Endothelial cell of umbilical vein (primary cell): ENCODE measurements around the gene GARIN5B. TPM values are rescaled to one million over a fixed set of nuclear protein-coding genes. Genes with fewer than 3 reads are reported as not detected.
"Not testable (repeated sequence)": the region's sequence is repeated elsewhere in the genome, so short reads cannot be mapped to it uniquely, and the experiment has no call there.

Source experiments
- BruUV-seq: library from RNA; stranded (reverse); fragments of 400-500 nt; replicated peaks from 2 replicates; lab custom pipeline; 2021; lab: Mats Ljungman, UMichigan
- CTCF ChIA-PET: fragments of 300-600, 350-600 bp; sonication (Branson Sonifier 250); formaldehyde crosslinking; loops from one replicate; lab custom pipeline; 2021; ENCODE audit warnings: antibody characterized with exemption, inconsistent platforms; lab: Charles Lee
- POLR2A ChIA-PET: fragments of 300-600, 350-600 bp; sonication (Branson Sonifier 250); formaldehyde crosslinking; loops from one replicate; lab custom pipeline; 2021; ENCODE audit warnings: antibody characterized with exemption, inconsistent platforms; lab: Charles Lee
- DNase-seq: peaks from one replicate; pipeline ENCODE4 v3.0.0-alpha.2; 2011; ENCODE audit warnings: low read depth, low spot score
- FAIRE-seq: peaks from 2 replicates; lab custom pipeline; 2011; peaks lifted over from hg19 to GRCh38; lab: Jason Lieb, UNC
- H2AFZ ChIP-seq: 2 replicates; pipeline ENCODE4 v1.6.0; 2012; ENCODE audit warnings: low read depth, low read length, control low read depth, inconsistent platforms
- H3K27ac ChIP-seq: 2 replicates; pipeline ENCODE4 v1.5.1; 2011; ENCODE audit warnings: low read depth, mild to moderate bottlenecking, control low read depth, low read length, moderate library complexity; ENCODE audit not compliant: insufficient read depth
- H3K27me3 ChIP-seq, 2 experiments: 2 replicates each; pipeline versions ENCODE4 v1.6.0 to v1.6.1; 2011; ENCODE audit warnings: low read length in 2 of 2, mixed read lengths in 1 of 2; ENCODE audit not compliant: control insufficient read depth in 2 of 2, insufficient read depth in 2 of 2
- H3K36me3 ChIP-seq, 2 experiments: 2 replicates in 1 of 2; 3 replicates in 1 of 2; pipeline ENCODE4 v1.5.1; 2011; ENCODE audit warnings: low read length in 2 of 2, mild to moderate bottlenecking in 1 of 2, moderate library complexity in 1 of 2; ENCODE audit not compliant: control insufficient read depth in 2 of 2, insufficient read depth in 2 of 2; ENCODE audit errors: extremely low read depth in 1 of 2
- H3K4me1 ChIP-seq: 3 replicates; pipeline ENCODE4 v1.5.1; 2011; ENCODE audit warnings: mild to moderate bottlenecking, low read length; ENCODE audit not compliant: control insufficient read depth, insufficient read depth; ENCODE audit errors: extremely low read depth
- H3K4me2 ChIP-seq: 2 replicates; pipeline ENCODE4 v1.6.1; 2011; ENCODE audit warnings: low read length, control low read depth, mixed read lengths; ENCODE audit not compliant: insufficient read depth
- H3K4me3 ChIP-seq, 3 experiments: fragments of 200-600 bp in 1 of 3; sonication (generic), shearing (Covaris generic) in 1 of 3; replicated peaks in 1 of 3; 2 replicates each; pipeline ENCODE4 v1.5.1; 2011 to 2016; ENCODE audit warnings: control low read depth in 3 of 3, low read length in 3 of 3, mild to moderate bottlenecking in 2 of 3, inconsistent platforms in 1 of 3, low read depth in 1 of 3, moderate library complexity in 1 of 3; ENCODE audit not compliant: insufficient read depth in 1 of 3
- H3K79me2 ChIP-seq: 2 replicates; pipeline ENCODE4 v1.6.0; 2012; ENCODE audit warnings: low read length, inconsistent platforms; ENCODE audit not compliant: control insufficient read depth, insufficient read depth
- H3K9ac ChIP-seq: replicated peaks from 2 replicates; pipeline ENCODE3; 2011; ENCODE audit warnings: low read length, control low read depth; ENCODE audit not compliant: insufficient read depth; ENCODE audit errors: extremely low read depth
- H3K9me1 ChIP-seq: replicated peaks from 3 replicates; pipeline ENCODE4 v1.6.0; 2011; ENCODE audit warnings: mild to moderate bottlenecking, low read length; ENCODE audit not compliant: control insufficient read depth, insufficient read depth; ENCODE audit errors: extremely low read depth
- H3K9me3 ChIP-seq: replicated peaks from 2 replicates; pipeline ENCODE4 v1.5.1; 2012; ENCODE audit warnings: low read length, inconsistent platforms; ENCODE audit not compliant: control insufficient read depth, insufficient read depth
- H4K20me1 ChIP-seq: replicated peaks from 2 replicates; pipeline ENCODE3; 2011; ENCODE audit warnings: mild to moderate bottlenecking, low read length; ENCODE audit not compliant: control insufficient read depth, insufficient read depth; ENCODE audit errors: extremely low read depth
- EZH2 ChIP-seq: IDR thresholded peaks from 2 replicates; pipeline ENCODE4 v1.6.1; 2012; ENCODE audit warnings: borderline replicate concordance, low read depth, mild to moderate bottlenecking, moderate library complexity, low read length, inconsistent platforms; ENCODE audit not compliant: severe bottlenecking
- FOS ChIP-seq: IDR thresholded peaks from 2 replicates; pipeline ENCODE4 v1.6.1; 2011; ENCODE audit warnings: mild to moderate bottlenecking, low read length, moderate library complexity, borderline replicate concordance; ENCODE audit not compliant: insufficient read depth
- GATA2 ChIP-seq: IDR thresholded peaks from 2 replicates; pipeline ENCODE4 v1.7.0; 2011; ENCODE audit warnings: low read depth, mild to moderate bottlenecking, moderate library complexity, mixed read lengths, low read length; ENCODE audit not compliant: insufficient read length, insufficient read depth
- JUN ChIP-seq: IDR thresholded peaks from 2 replicates; pipeline ENCODE4 v1.6.1; 2011; ENCODE audit warnings: borderline replicate concordance, low read depth; ENCODE audit not compliant: insufficient read length, insufficient read depth
- MYC ChIP-seq: IDR thresholded peaks from one replicate; pipeline ENCODE4 v1.6.1; 2011; ENCODE audit warnings: mild to moderate bottlenecking, low read depth, low read length
- POLR2A ChIP-seq: IDR thresholded peaks from 2 replicates; pipeline ENCODE4 v1.6.1; 2012; ENCODE audit warnings: low read depth, mild to moderate bottlenecking, control low read depth, low read length
- POLR2AphosphoS5 ChIP-seq: IDR thresholded peaks from 2 replicates; pipeline ENCODE4 v1.6.1; 2012; ENCODE audit warnings: low read depth, mild to moderate bottlenecking, control low read depth, low read length, moderate library complexity; ENCODE audit not compliant: insufficient read depth
- dilution Hi-C: fragments of 300-500 bp; cut with MboI; formaldehyde crosslinking; loops from one replicate; pipeline ENCODE4 v1.15.0; 2019; ENCODE audit warnings: low sequenced_read_pairs; ENCODE audit not compliant: extremely low pct_ligation_motif_present
- intact Hi-C: fragments of 100-400 bp; cut with micrococcal nuclease; formaldehyde crosslinking; loops from one replicate; pipeline ENCODE4 v1.10.0; 2022
- polyA plus RNA-seq, 4 experiments: library from polyadenylated mRNA; depleted of rRNA in 3 of 4; stranded (reverse) in 3 of 4; unstranded in 1 of 4; fragments of >200 nt; gene quantifications; 2 replicates each; pipeline versions ENCODE4 v1.2.1 to v1.2.3, GENCODE V29; 2011 to 2012; ENCODE audit warnings: missing spikeins in 1 of 4
- total RNA-seq: library from RNA; stranded (reverse); gene quantifications from 2 replicates; pipeline ENCODE4 v1.2.3, GENCODE V29; 2021
- TF ChIP-seq, protein P1 (sequence below), 2 donors: IDR thresholded peaks; 1 replicate in 1 of 2; 2 replicates in 1 of 2; pipeline ENCODE4 v1.5.1; 2011; ENCODE audit warnings: low read length in 2 of 2, mild to moderate bottlenecking in 2 of 2, moderate library complexity in 2 of 2, control low read depth in 1 of 2, inconsistent platforms in 1 of 2, low read depth in 1 of 2; ENCODE audit not compliant: insufficient read depth in 1 of 2; ENCODE audit errors: extremely low read depth in 1 of 2
- TF ChIP-seq, protein P2 (sequence below): IDR thresholded peaks from 2 replicates; pipeline ENCODE4 v1.6.1; 2011; ENCODE audit not compliant: insufficient read depth, insufficient read length

Gene GARIN5B
- total and polyA plus RNA-seq, 2 donors (not counting 3 experiments of a cell fraction or from before 2014, with no cell fraction given) = not detected

DNA sequence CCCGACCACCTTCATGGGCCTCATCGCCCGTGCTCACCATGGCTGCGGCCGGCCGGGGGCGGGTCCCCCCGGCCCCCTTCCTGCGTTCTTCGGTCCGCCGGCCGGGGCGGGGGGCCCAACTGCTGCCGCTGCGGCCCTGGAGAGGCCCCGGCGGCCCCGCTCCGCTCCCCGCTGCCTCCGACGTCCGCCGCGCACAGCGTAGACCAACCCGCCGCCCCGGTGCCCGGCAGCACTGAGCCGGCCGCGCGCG, 44.4 kb upstream of the GARIN5B start, which contains the start of gene UBE2S:
Gene UBE2S (minus strand): TSS at position 239 of the 250 bp plus-strand sequence. CDS start 199 bp downstream, at position 40.
- peak within 1 kb of the TSS; percentile 93 for H3K9ac ChIP-seq
- H3K4me1 ChIP-seq = peaks cover 13% of the 10 kb centered on the region
- peak within 1 kb of the TSS; percentile 64 for H3K4me2 ChIP-seq
- H2AFZ ChIP-seq = peak within 1 kb of the TSS; percentile 90
- intact Hi-C loops, BruUV-seq, H3K27me3 ChIP-seq, DNase-seq, H3K36me3 ChIP-seq, H3K9me3 ChIP-seq, FAIRE-seq, dilution Hi-C loops, H3K9me1 ChIP-seq, H4K20me1 ChIP-seq: not testable (repeated sequence)
- ChIA-PET POLR2A (interaction anchor here (0.6 to 2.0 kb wide), 21 partner anchors 11 to 320 kb away, joined by 3 to 15 read pairs (median 4); partner anchors contain the start of genes FIZ1, HSPBP1, ISOC2 and KMT5C), CTCF (interaction anchor here (0.7 to 1.4 kb wide), 6 partner anchors 10 to 247 kb away, joined by 3 to 5 read pairs (median 3); no protein-coding TSS in a partner anchor)
- peak within 1 kb of the TSS; percentile 63 to 90 (median 84) for H3K4me3 ChIP-seq
- H3K79me2 ChIP-seq = peaks cover 44% of the 10 kb centered on the region
- TF ChIP-seq POLR2A (peak; percentile 98), POLR2AphosphoS5 (peak; percentile 99)
- H3K27ac ChIP-seq = peak within 1 kb of the TSS; percentile 90

DNA sequence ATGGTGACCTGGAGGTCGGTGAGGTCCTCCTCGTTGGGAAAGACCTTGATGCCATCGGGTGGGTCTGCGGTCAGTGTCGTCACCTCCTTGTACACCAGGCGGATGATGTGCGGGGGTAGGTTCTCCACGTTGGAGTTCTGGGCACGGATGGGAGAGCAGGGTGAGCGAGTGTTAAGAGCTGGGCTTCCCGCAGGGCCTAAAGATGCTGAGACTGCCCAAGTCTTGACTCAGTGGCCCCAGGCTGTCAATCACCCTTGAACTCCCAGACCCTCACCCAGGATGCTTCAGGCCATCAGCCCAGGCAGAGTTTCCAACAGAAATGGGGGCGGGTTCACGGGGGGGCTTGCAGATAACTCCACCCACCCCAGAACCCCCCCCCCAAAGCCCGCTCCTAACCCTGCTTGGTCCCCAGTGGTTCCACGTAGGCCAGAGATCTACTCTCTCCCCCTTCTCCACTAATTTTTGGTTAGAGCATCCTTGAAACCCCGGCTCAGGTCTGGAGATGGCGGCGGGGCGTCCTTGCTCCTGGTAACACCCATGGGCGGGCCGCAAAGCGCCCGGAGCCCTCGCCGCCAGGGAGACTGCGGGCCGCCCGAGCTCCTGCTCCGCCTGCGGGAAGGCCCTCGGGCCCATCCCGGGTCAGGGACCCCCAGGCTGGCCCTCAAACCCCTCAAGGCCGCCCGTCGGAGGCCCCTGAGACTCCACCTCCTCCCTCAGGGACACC, 43.9 kb upstream of the GARIN5B start:
- TF ChIP-seq POLR2AphosphoS5 (no peak), MYC (no peak), GATA2 (no peak), POLR2A (no peak), FOS (no peak), EZH2 (no peak), JUN (no peak)
- TF ChIP-seq, protein P1, sequence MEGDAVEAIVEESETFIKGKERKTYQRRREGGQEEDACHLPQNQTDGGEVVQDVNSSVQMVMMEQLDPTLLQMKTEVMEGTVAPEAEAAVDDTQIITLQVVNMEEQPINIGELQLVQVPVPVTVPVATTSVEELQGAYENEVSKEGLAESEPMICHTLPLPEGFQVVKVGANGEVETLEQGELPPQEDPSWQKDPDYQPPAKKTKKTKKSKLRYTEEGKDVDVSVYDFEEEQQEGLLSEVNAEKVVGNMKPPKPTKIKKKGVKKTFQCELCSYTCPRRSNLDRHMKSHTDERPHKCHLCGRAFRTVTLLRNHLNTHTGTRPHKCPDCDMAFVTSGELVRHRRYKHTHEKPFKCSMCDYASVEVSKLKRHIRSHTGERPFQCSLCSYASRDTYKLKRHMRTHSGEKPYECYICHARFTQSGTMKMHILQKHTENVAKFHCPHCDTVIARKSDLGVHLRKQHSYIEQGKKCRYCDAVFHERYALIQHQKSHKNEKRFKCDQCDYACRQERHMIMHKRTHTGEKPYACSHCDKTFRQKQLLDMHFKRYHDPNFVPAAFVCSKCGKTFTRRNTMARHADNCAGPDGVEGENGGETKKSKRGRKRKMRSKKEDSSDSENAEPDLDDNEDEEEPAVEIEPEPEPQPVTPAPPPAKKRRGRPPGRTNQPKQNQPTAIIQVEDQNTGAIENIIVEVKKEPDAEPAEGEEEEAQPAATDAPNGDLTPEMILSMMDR (IDR thresholded peaks at IDR 0.05; ENCODE audit: extremely low read depth in 1 of 2, insufficient read depth in 1 of 2, low read depth in 1 of 2, low read length in 2 of 2) = no peak
- TF ChIP-seq, protein P2, sequence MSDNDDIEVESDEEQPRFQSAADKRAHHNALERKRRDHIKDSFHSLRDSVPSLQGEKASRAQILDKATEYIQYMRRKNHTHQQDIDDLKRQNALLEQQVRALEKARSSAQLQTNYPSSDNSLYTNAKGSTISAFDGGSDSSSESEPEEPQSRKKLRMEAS = no peak
- Histone ChIP-seq H3K27ac (peak overlapping the region; percentile 90), H3K4me3 (peak overlapping the region; percentile 63 to 90 (median 84)), H3K4me2 (peak overlapping the region; percentile 59), H3K79me2 (peaks cover 49% of the 10 kb centered on the region), H3K27me3 (peaks cover 2 to 5% of the 10 kb centered on the region in 2 experiments), H3K9ac (peak overlapping the region; percentile 93), H3K4me1 (peaks cover 13% of the 10 kb centered on the region), H3K9me1 (no peaks in the 10 kb centered on the region), H4K20me1 (no peaks in the 10 kb centered on the region), H3K9me3 (no peaks in the 10 kb centered on the region), H3K36me3 (peaks cover 10 to 14% of the 10 kb centered on the region in 2 experiments), H2AFZ (no peak overlapping the region)
- dilution Hi-C loops = no loop called here
- DNase-seq (peak; percentile 38), FAIRE-seq (no peak)
- intact Hi-C loops = no loop called here
- CTCF ChIA-PET = interaction anchor here (0.7 to 1.5 kb wide), 7 partner anchors 9 to 246 kb away, joined by 3 to 5 read pairs (median 3); partner anchors contain the start of gene KMT5C
- TSS peak; percentile 53 for BruUV-seq
- POLR2A ChIA-PET = interaction anchor here (0.6 to 2.0 kb wide), 17 partner anchors 11 to 320 kb away, joined by 3 to 15 read pairs (median 4); partner anchors contain the start of genes FIZ1, HSPBP1, ISOC2 and KMT5C
